ENCODE results near the gene CDC42SE1. TPM values are rescaled to one million over a fixed set of nuclear protein-coding genes. Genes with fewer than 3 reads are reported as not detected.

Gene CDC42SE1
- total RNA-seq, 1 donor from 2014 or later = 148 TPM

- no peaks in the 10 kb centered on the region for H3K9me3 Mint-ChIP-seq
- no peak for ATAC-seq (ENCODE audit: low read depth)
- POLR2A ChIA-PET = interaction anchor here (1.1 to 1.2 kb wide), 2 partner anchors 16 to 28 kb away, joined by 4 to 5 read pairs; partner anchors contain the start of genes CDC42SE1 and GABPB2
Observed at GRCh38 chr1:151043163-151043562, 16.3 kb downstream of the CDC42SE1 start.

GRCh38 chr1:151039521-151039920, 19.9 kb downstream of the CDC42SE1 start:
- Mint-ChIP-seq H3K27me3 (no peaks in the 10 kb centered on the region), H3K4me1 (no peaks in the 10 kb centered on the region), H3K9me3 (no peaks in the 10 kb centered on the region), H3K27ac (no peak overlapping the region), H3K4me3 (no peak overlapping the region), H3K36me3 (ENCODE audit: low read depth) (peaks cover 13% of the 10 kb centered on the region)
- ChIA-PET POLR2A (no interaction called here), CTCF (no interaction called here)
- DNase-seq = no peak
- intact Hi-C loops (cut with micrococcal nuclease) = no loop called here
- no peak for ATAC-seq (ENCODE audit: low read depth)
- TF ChIP-seq CTCF (IDR thresholded peaks at IDR 0.05) = no peak

More at GRCh38 chr1:151043163-151043562, 16.3 kb downstream of the CDC42SE1 start:
- Mint-ChIP-seq H3K27ac (no peak overlapping the region), H3K27me3 (no peaks in the 10 kb centered on the region), H3K4me1 (peaks cover 16% of the 10 kb centered on the region), H3K36me3 (ENCODE audit: low read depth) (peaks cover 5% of the 10 kb centered on the region), H3K4me3 (no peak overlapping the region)
- DNase-seq = no peak
- intact Hi-C loops (cut with micrococcal nuclease) = no loop called here
- CTCF ChIA-PET = interaction anchor here (1.0 kb wide), 1 partner anchor 14 kb away, joined by 3 read pairs; no protein-coding TSS in a partner anchor
- no peak for TF ChIP-seq CTCF (IDR thresholded peaks at IDR 0.05)

- Mint-ChIP-seq H3K36me3 (ENCODE audit: low read depth) (peaks cover 24% of the 10 kb centered on the region), H3K4me3 (no peak overlapping the region), H3K27me3 (no peaks in the 10 kb centered on the region), H3K27ac (no peak overlapping the region), H3K9me3 (no peaks in the 10 kb centered on the region), H3K4me1 (no peaks in the 10 kb centered on the region)
- DNase-seq (no peak), ATAC-seq (ENCODE audit: low read depth) (no peak)
- intact Hi-C loops (cut with micrococcal nuclease) = no loop called here
- POLR2A ChIA-PET = no interaction called here
- TF ChIP-seq CTCF (IDR thresholded peaks at IDR 0.05) = no peak
- CTCF ChIA-PET = interaction anchor here (1.6 kb wide), 1 partner anchor 12 kb away, joined by 4 read pairs; no protein-coding TSS in a partner anchor
Observed at GRCh38 chr1:151037032-151037431, 22.4 kb downstream of the CDC42SE1 start.

- no peak for TF ChIP-seq CTCF (IDR thresholded peaks at IDR 0.05)
- DNase-seq (no peak), ATAC-seq (ENCODE audit: low read depth) (no peak)
- Mint-ChIP-seq H3K36me3 (ENCODE audit: low read depth) (peaks cover 27% of the 10 kb centered on the region), H3K4me3 (no peak within 1 kb of the TSS), H3K4me1 (no peaks in the 10 kb centered on the region), H3K9me3 (no peaks in the 10 kb centered on the region), H3K27me3 (no peaks in the 10 kb centered on the region), H3K27ac (no peak within 1 kb of the TSS)
- ChIA-PET CTCF (interaction anchor here (1.6 kb wide), 1 partner anchor 12 kb away, joined by 4 read pairs; no protein-coding TSS in a partner anchor), POLR2A (no interaction called here)
- intact Hi-C loops (cut with micrococcal nuclease) = no loop called here
Observed at GRCh38 chr1:151036356-151036755, 23.1 kb downstream of the CDC42SE1 start, which contains the start of gene BNIPL. Gene BNIPL (plus strand): TSS chr1:151036586. CDS start chr1:151036726, 140 bp downstream.

GRCh38 chr1:151035167-151035566, 24.3 kb downstream of the CDC42SE1 start:
- no peaks in the 10 kb centered on the region for H3K27me3 Mint-ChIP-seq
- H3K27ac Mint-ChIP-seq = no peak overlapping the region
- no peaks in the 10 kb centered on the region for H3K4me1 Mint-ChIP-seq
- no peaks in the 10 kb centered on the region for H3K9me3 Mint-ChIP-seq
- POLR2A ChIA-PET = no interaction called here
- DNase-seq (no peak), ATAC-seq (ENCODE audit: low read depth) (no peak)
- H3K4me3 Mint-ChIP-seq = no peak overlapping the region
- intact Hi-C loops (cut with micrococcal nuclease) = no loop called here
- TF ChIP-seq CTCF (IDR thresholded peaks at IDR 0.05) = no peak
- CTCF ChIA-PET = no interaction called here
- H3K36me3 Mint-ChIP-seq (ENCODE audit: low read depth) = peaks cover 39% of the 10 kb centered on the region
